ENCODE results near the gene KRT80.

GRCh38 chr12:52193991-52194390, 2.2 kb upstream of the KRT80 start:
- TF ChIP-seq POLR2A (IDR thresholded peaks at IDR 0.05; ENCODE audit: low read length) (no peak), GATA1 (IDR thresholded peaks at IDR 0.05; ENCODE audit: low read depth, low read length) (no peak)

Measured in erythroblast (primary cell).